ENCODE data around the gene SELENOH.
A peak's percentile ranks its signal among the peaks of the same experiment; 100 is the strongest.

Gene SELENOH

DNA sequence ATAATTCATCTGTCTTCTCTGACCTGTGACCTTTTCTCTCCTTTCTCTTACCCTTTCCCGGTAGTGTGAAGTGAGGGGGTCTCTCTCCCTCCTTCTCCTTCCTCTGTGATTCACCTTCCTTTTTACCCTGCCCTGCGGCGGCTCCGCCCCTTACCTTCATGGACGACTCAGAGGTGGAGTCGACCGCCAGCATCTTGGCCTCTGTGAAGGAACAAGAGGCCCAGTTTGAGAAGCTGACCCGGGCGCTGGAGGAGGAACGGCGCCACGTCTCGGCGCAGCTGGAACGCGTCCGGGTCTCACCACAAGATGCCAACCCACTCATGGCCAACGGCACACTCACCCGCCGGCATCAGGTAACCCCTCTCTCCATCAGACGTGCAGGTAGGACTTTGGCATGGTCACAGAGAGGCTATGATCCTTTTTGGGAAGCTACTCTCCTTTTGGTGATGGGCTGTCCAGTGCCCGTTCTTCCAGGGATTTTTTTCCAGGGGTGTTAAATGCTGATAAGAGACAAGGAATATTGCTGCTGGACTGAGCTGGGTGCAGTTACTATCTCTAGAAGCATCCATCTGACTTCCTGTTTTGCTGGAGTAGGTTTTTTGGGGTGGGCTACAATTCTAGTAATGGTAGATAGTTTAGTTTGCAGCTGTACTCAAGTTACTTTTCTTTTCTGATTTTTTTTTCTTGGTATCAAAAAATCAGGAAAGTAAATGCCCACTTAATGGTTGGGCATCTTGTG lies 50.2 kb downstream of the SELENOH start:
- H4K20me1 ChIP-seq: no peaks in the 10 kb centered on the region
- TF ChIP-seq Cebpa-rat (IDR thresholded peaks at IDR 0.05): no peak
- H3K9me3 ChIP-seq: no peaks in the 10 kb centered on the region
- peaks cover 37% of the 10 kb centered on the region for H3K4me1 ChIP-seq
- no peak overlapping the region; the same call in 1 of the 2 replicates for H3K27ac ChIP-seq
- H3K36me3 ChIP-seq: peaks cover 22% of the 10 kb centered on the region
- H3K4me3 ChIP-seq: no peak overlapping the region
- H3K9ac ChIP-seq: no peak overlapping the region
- no peaks in the 10 kb centered on the region for H3K27me3 ChIP-seq
- peak overlapping the region; percentile 66 for H3K4me2 ChIP-seq

- peaks cover 37% of the 10 kb centered on the region for H3K4me1 ChIP-seq
- peak; percentile 49 for TF ChIP-seq Cebpa-rat (IDR thresholded peaks at IDR 0.05)
- H3K27ac ChIP-seq: no peak overlapping the region; the same call in 1 of the 2 replicates
- H3K4me3 ChIP-seq: no peak overlapping the region
- no peak overlapping the region for H3K9ac ChIP-seq
- H4K20me1 ChIP-seq: no peaks in the 10 kb centered on the region
- no peaks in the 10 kb centered on the region for H3K9me3 ChIP-seq
- peak overlapping the region; percentile 66 for H3K4me2 ChIP-seq
- no peaks in the 10 kb centered on the region for H3K27me3 ChIP-seq
- peaks cover 27% of the 10 kb centered on the region for H3K36me3 ChIP-seq
Observed at GRCh38 chr11:57792060-57792541, 50.8 kb downstream of the SELENOH start.

- H3K27me3 ChIP-seq: no peaks in the 10 kb centered on the region
- no peak overlapping the region for H3K9ac ChIP-seq
- no peak for TF ChIP-seq Cebpa-rat (IDR thresholded peaks at IDR 0.05)
- H3K36me3 ChIP-seq: peaks cover 27% of the 10 kb centered on the region
- 0 out of 2 replicates have a peak overlapping the region, but pooled peaks have one; percentile 0 for H3K4me3 ChIP-seq
- no peak overlapping the region for H3K27ac ChIP-seq
- H3K4me2 ChIP-seq: peak overlapping the region; percentile 66
- peaks cover 37% of the 10 kb centered on the region for H3K4me1 ChIP-seq
- H4K20me1 ChIP-seq: no peaks in the 10 kb centered on the region
- no peaks in the 10 kb centered on the region for H3K9me3 ChIP-seq
Observed at GRCh38 chr11:57792870-57793269, 51.6 kb downstream of the SELENOH start.

All from BLaER1 (cell line).